ENCODE data around the gene DLL1.
"Not testable (repeated sequence)": the region's sequence is repeated elsewhere in the genome, so short reads cannot be mapped to it uniquely, and the experiment has no call there.

The DLL1 gene

DNA sequence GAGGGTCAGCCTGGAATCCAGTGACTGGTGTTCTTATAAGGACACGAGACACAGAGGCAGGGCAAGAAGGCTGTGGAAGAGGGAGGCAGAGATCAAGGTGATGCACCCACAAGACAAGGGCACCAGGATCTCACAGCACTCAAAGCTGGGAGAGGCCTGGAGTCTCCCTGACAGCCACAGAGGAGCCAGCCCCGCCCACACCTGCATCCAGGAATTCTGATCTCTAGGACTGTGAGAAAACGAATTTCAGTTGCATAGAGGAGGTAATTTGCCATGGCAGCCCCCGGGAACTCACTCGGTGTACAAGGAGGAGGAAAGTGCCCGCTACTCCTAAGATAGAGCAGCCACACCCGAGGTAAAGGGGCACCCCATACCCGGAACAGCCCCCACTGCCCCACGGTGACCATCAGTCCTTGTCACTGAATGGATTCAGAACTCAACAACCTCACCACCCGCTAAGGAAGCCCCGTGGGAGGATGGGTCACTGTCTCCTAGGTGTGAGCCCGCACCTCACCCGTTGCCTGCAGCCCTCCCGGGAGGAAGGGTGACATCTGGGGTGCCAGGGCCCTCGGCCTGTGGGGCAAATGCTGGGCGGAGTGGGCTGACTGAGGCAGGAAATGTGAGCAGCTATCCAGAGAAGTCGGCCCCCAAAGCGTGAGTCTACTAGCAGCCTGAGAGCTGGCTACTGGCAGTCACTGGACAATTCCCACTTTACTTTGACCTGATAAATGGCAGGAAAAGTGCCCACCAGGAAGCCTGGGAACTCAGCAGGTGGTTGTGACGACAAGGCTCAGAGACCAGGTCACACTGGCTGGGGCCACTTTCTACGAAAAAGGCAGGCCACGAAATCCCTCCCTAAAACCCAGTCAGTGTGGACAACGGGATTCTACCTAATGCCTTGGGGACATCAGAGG, 22.4 kb downstream of the DLL1 start:
- H3K4me3 ChIP-seq (ENCODE audit: low read depth, low read length) = no peak overlapping the region
- CTCF ChIA-PET = no interaction called here
- DNase-seq (ENCODE audit: low read depth, low spot score) = no peak
- TF ChIP-seq, protein P1, sequence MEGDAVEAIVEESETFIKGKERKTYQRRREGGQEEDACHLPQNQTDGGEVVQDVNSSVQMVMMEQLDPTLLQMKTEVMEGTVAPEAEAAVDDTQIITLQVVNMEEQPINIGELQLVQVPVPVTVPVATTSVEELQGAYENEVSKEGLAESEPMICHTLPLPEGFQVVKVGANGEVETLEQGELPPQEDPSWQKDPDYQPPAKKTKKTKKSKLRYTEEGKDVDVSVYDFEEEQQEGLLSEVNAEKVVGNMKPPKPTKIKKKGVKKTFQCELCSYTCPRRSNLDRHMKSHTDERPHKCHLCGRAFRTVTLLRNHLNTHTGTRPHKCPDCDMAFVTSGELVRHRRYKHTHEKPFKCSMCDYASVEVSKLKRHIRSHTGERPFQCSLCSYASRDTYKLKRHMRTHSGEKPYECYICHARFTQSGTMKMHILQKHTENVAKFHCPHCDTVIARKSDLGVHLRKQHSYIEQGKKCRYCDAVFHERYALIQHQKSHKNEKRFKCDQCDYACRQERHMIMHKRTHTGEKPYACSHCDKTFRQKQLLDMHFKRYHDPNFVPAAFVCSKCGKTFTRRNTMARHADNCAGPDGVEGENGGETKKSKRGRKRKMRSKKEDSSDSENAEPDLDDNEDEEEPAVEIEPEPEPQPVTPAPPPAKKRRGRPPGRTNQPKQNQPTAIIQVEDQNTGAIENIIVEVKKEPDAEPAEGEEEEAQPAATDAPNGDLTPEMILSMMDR (IDR thresholded peaks at IDR 0.05; ENCODE audit: insufficient read depth, low read length, missing control alignments) = no peak
- POLR2A ChIA-PET = no interaction called here

DNA sequence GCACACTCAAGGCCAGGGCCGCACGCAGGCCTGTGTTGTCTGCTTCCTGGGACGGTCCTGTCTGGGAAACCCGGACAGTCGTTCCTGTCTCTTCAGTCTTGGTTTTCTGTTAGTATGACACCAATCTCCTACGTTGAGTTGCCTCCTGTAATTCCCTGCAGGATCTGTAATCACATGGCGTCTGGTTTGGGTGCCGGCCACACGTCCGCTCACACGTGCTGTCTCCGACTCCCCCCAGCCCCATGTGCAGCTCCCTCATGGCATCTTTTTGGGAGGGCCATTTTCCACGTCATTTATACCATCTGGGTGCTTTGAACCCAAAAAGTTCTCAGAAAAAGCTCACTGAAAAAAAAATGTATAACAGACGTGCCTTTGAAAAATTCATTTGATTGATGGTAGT, 23.2 kb downstream of the DLL1 start:
- ChIA-PET POLR2A (no interaction called here), CTCF (no interaction called here)
- TF ChIP-seq, protein P1 (IDR thresholded peaks at IDR 0.05; ENCODE audit: insufficient read depth, low read length, missing control alignments) = no peak
- DNase-seq (ENCODE audit: low read depth, low spot score) = no peak
- H3K4me3 ChIP-seq (ENCODE audit: low read depth, low read length) = no peak overlapping the region

DNA sequence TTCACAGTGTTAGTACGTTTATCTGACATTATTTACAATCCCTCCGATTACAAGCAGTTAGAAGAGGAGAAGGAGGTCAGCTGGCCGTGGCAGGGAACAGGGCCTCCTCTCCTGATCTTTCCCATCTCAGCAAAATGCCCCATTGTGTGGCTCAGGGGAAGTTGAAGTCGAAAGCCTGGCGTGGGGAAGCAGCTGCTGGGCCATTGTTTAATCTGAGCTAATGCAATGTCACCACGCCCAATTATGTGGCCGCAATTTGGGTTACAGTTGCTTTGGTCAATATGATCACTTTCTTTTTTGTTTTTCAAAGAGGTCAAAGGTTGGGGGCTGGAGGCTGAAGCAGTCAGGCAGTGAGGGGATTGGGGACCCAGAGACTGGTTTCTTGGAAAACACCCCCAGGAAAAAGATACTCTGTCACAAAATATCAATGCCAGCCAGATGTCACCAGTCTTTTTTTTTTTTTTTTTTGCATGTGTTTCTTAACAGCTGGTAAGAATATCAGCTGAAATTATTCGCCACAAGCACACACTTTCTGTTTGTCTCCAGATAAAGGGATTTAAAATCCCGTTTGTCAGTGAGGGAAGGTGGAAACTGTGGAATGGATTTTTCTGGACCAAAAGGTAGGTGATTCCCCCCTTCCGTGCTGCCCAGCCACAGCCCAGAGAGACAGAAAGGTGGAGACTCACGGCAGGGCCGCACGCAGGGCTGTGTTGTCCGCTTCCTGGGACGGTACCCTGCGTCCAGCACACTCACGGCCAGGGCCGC, 24.6 kb downstream of the DLL1 start:
- no peak overlapping the region for H3K4me3 ChIP-seq (ENCODE audit: low read depth, low read length)
- ChIA-PET CTCF (no interaction called here), POLR2A (no interaction called here)
- TF ChIP-seq, protein P1 (IDR thresholded peaks at IDR 0.05; ENCODE audit: insufficient read depth, low read length, missing control alignments) = no peak
- DNase-seq (ENCODE audit: low read depth, low spot score) = no peak

DNA sequence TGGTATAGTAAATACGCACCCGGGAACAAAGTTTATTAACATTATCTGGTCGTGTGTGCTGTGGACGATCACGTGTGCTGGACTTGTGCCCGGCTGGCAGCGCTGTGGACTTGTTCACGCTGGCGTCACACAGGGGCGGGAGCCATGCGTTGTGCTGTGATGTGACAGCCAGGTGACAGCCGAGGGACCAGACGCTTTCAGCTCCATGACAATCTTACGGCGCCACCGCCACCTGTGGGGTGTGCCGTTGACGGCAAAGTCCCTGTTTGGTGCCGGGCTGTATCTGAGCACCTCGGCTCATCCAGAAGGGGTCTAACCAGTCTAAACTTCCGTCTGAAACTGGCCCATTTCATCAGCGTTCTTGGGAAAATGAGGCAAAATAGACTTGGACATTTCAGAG, 25.2 kb downstream of the DLL1 start:
- DNase-seq (ENCODE audit: low read depth, low spot score) = no peak
- ChIA-PET CTCF (no interaction called here), POLR2A (no interaction called here)
- no peak overlapping the region for H3K4me3 ChIP-seq (ENCODE audit: low read depth, low read length)
- TF ChIP-seq, protein P1 (IDR thresholded peaks at IDR 0.05; ENCODE audit: insufficient read depth, low read length, missing control alignments) = no peak

DNA sequence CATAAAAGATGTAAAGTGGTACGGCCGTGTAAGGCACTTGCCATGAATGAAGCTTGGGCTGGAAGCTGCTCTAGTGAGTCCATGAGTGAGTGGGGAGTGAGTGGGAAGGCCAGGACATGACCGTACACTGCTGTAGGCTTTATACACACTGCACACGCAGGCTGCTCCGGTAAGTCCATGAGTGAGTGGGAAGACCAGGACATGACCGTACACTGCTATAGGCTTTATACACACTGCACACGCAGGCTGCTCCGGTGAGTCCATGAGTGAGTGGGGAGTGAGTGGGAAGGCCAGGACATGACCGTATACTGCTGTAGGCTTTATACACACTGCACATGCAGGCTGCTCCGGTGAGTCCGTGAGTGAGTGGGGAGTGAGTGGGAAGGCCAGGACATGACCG, 26.2 kb downstream of the DLL1 start:
- CTCF ChIA-PET; DNase-seq (ENCODE audit: low read depth, low spot score); POLR2A ChIA-PET; H3K4me3 ChIP-seq (ENCODE audit: low read depth, low read length): not testable (repeated sequence)

DNA sequence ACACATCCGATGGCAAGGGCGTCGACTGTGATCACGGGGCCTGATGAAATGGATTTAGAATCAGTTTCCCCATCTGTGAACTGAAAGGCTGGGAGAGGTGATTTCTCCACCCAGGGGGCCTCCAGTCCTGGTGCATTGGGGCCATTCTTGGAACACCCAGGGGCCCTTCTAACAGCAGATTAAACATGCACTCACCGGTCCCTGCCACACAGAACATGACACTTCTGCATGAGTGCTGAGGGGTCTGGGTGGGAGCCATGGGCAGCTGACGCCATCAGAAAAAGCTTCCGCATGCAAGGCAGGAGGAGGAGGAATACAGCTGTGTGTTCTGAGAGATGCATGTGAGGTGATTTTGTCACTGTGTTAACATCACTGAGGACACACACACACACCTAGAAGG, 26.8 kb downstream of the DLL1 start:
- ChIA-PET POLR2A (no interaction called here), CTCF (no interaction called here)
- TF ChIP-seq, protein P1 (IDR thresholded peaks at IDR 0.05; ENCODE audit: insufficient read depth, low read length, missing control alignments) = no peak
- H3K4me3 ChIP-seq (ENCODE audit: low read depth, low read length) = no peak overlapping the region
- DNase-seq (ENCODE audit: low read depth, low spot score) = no peak

Data from AG04449 (cell line).